ENCODE data around the gene PRR33.

PRR33 gene

DNA sequence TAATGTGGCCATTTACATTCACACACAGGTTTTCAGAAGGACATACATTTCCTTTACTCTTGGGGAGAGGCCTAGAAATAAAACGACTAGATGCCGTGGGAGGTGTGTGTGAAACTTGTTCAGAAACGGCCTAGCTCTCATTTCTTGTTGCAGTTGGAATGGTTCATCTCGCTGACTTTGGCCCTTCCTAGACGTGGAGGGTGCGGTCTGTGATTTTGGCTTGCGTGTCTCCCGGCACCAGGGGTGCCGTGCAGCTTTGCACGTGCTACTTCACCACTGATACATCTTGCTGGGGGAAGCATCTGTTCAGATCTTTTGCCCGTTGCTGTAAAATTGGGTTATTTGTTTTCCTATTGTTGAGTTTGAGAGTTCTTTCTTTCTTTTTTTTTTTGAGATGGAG is 3.1 kb upstream of the PRR33 start:
- TF ChIP-seq ZFX (IDR thresholded peaks at IDR 0.05): no peak
- TF ChIP-seq, protein P1, sequence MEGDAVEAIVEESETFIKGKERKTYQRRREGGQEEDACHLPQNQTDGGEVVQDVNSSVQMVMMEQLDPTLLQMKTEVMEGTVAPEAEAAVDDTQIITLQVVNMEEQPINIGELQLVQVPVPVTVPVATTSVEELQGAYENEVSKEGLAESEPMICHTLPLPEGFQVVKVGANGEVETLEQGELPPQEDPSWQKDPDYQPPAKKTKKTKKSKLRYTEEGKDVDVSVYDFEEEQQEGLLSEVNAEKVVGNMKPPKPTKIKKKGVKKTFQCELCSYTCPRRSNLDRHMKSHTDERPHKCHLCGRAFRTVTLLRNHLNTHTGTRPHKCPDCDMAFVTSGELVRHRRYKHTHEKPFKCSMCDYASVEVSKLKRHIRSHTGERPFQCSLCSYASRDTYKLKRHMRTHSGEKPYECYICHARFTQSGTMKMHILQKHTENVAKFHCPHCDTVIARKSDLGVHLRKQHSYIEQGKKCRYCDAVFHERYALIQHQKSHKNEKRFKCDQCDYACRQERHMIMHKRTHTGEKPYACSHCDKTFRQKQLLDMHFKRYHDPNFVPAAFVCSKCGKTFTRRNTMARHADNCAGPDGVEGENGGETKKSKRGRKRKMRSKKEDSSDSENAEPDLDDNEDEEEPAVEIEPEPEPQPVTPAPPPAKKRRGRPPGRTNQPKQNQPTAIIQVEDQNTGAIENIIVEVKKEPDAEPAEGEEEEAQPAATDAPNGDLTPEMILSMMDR (conservative IDR thresholded peaks at IDR 0.05): no peak
- no peak overlapping the region for H3K27ac ChIP-seq

DNA sequence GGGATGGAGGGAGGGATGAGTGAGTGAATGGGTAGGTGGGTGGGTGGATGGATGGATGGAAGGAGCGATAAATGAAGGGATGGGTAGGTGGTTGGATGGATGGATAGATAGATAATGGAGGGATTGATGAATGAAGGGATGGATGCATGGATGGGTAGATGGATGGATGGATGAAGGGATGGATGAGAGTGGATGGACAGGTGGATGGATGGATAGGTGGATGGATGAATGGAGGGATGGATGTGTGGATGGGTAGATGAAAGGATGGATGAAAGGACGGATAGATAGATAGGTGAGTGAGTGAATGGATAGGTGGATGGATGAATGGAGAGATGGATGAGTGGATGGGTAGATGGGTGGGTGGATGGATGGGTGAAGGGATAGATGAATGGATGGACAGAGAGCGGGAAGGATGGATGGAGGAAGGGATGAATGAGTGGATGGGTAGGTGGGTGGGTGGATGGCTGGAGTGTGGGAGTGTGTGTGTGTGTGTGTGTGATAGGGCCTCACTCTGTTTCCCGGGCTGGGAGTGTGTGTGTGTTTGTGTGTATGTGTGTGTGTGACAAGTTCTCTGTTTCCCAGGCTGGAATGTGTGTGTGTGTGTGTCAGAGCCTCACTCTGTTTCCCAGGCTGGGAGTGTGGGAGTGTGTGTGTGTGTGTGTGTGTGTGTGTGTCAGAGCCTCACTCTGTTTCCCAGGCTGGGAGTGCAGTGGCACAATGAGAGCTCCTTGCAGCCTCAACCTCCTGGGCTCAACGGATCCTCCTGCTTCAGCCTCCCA is 2.1 kb upstream of the PRR33 start:
- no peak for TF ChIP-seq ZFX (IDR thresholded peaks at IDR 0.05)
- TF ChIP-seq, protein P1 (conservative IDR thresholded peaks at IDR 0.05): no peak
- H3K27ac ChIP-seq: no peak overlapping the region

DNA sequence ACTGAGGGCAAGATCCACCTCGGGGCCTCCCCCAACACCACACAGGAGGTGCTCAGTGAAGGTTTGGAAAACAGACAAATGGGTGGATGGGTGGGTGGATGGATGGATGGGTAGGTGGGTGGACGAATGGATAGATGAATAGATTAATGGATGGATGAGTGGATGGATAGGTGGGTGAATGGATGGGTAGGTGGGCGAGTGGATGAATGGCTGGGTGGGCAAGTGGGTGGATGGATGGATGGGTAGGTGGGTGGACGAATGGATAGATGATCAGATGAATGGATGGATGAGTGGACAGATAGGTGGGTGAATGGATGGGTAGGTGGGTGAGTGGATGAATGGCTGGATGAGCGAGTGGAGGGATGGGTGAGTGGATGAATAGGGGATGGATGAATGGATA is 863 bp upstream of the PRR33 start:
- no peak overlapping the region for H3K27ac ChIP-seq
- no peak for TF ChIP-seq ZFX (IDR thresholded peaks at IDR 0.05)
- TF ChIP-seq, protein P1 (conservative IDR thresholded peaks at IDR 0.05): no peak

DNA sequence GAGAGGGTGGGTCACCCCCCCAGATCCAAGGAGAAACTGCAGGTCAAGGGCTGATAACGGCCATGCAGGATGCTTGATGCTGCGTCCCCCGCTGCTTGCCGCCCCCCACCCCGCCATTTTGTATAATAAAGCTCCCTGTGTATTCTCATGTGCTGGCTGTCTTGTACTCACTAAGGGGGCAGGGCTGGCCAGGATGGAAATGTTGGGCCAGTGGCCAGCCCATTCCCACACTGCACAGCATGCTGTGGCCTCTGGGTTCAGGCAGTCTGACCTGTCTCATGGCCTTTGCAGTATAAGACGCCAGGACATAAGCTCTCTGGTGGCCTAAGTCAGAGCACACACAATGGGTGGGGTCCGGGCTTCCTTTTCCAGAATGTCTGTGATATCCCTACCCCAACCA is 421 bp upstream of the PRR33 start:
- no peak for TF ChIP-seq ZFX (IDR thresholded peaks at IDR 0.05)
- TF ChIP-seq, protein P1 (conservative IDR thresholded peaks at IDR 0.05): no peak
- H3K27ac ChIP-seq: no peak overlapping the region

DNA sequence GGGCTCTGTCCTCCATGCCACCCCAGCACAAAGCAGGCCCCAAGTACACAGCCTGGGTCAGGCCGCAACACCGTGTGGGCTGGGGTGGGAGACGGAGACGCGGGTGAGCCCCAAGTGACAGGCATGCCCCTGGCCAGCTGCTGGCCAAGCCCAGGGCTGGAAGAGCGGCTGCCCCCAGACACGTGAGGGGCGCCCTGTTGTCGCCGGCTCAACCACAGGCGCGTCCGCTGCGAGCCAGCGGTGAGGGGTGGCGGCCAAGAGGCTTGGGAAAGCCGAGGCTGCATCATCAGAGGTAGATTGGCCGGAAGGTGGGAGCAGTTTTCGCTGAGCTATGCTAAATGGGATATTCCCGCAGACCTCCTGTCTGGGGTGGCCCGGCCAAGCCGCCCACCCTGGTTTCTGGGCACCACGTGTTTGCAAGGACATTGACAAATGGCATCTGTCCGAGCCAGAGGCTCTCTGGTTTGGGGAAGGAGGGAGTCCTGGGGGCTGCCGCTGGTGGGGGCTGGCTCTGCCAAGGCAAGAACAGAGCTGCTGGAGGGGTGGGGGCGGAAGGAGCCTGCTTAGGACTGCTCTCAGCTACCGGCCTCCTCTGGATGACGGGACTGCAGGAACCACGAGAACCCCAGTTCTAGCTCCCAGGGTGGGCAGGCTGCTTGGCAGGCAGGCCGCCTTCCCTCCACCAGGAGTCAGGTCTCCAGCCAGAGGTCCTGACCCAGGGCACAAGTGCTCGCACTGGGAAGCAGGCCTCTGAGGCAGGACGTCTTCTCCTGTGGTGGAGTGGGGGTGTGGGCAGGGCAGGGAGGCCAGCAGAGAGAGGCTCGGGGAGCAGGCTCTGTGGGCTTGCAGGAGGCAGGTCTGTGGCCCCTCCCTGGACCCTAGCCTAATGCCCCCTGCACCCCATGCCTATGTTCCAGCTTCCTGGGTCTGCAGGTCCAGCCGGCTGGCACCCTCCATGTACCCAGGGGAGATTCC is 552 bp downstream of the PRR33 start:
- TF ChIP-seq, protein P1 (conservative IDR thresholded peaks at IDR 0.05): no peak
- no peak for TF ChIP-seq ZFX (IDR thresholded peaks at IDR 0.05)
- H3K27ac ChIP-seq: no peak overlapping the region

DNA sequence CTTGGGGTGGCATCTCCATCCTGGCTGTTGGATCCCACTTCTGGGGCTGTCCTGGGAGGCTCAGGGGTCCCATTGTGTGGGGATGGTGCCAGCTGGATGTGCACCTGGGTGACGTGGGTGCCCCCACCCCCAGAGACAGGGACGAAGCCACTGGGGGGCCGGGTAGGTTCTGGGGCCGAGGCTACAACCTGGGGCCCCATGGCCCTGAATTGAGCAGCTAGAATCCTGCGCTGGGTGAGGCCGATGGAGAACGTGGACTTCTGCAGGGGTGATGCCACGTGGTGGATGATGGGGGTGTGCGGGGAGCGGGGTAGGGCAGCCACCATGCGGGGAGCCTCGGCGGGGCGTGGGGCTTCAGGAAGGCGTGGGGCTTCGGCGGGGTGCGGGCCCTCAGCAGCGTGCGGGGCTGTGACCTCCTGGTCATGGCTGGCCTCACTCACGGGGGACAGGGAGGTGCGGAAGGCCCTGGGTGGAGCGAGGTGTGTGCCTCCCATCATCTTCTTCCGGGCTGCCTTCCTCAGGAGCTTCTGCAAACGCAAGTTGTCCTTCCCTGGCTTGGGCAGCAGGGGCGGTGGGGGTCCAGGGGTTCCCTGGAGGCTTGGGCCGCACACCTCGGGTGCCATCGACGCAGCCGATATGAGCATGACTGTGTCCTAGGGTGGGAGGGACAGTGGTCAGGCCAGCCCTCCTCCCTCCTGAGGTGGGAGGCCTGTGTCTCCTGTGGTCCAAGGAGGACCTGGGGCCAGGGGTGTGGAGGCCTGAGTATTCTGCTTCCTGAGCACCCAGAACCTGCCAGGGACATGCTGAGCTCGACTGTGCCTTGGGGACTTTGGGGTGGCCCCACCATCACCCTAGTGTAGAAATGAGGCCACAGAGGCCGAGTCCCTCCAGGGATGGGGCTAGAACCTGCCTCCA is 1.5 kb downstream of the PRR33 start:
- TF ChIP-seq, protein P1 (conservative IDR thresholded peaks at IDR 0.05): no peak
- no peak overlapping the region for H3K27ac ChIP-seq
